CD14-positive monocyte (primary cell): Measurements from ENCODE around the gene ATG7. TPM values are rescaled to one million over a fixed set of nuclear protein-coding genes. Genes with fewer than 3 reads are reported as not detected.
A peak's percentile ranks its signal among the peaks of the same experiment; 100 is the strongest.

Experiments used
- DNase-seq, 3 donors: peaks; one replicate each; pipeline ENCODE4 v3.0.0-alpha.2; 2011 to 2022
- H2AFZ ChIP-seq: 2 replicates; pipeline ENCODE4 v1.6.0; 2012; ENCODE audit warnings: mild to moderate bottlenecking, low read depth, low read length, inconsistent platforms; ENCODE audit not compliant: insufficient read depth, poor library complexity, severe bottlenecking
- H3K27ac ChIP-seq, 2 donors: 1 replicate in 1 of 2; 2 replicates in 1 of 2; pipeline ENCODE4 v1.5.1; 2012 to 2013; ENCODE audit warnings: low read length in 2 of 2, control low read depth in 1 of 2, inconsistent platforms in 1 of 2, low read depth in 1 of 2, mild to moderate bottlenecking in 1 of 2
- H3K27me3 ChIP-seq, 2 donors: one replicate each; pipeline versions ENCODE4 v1.6.0 to v1.6.1; 2011 to 2013; ENCODE audit warnings: low read length in 2 of 2; ENCODE audit not compliant: control insufficient read depth in 2 of 2, insufficient read depth in 2 of 2
- H3K36me3 ChIP-seq, 2 donors: replicated peaks in 1 of 2; 1 replicate in 1 of 2; 2 replicates in 1 of 2; pipeline versions ENCODE4 v1.5.1 to v1.6.1; 2012 to 2013; ENCODE audit warnings: low read length in 2 of 2, control low read depth in 1 of 2, inconsistent platforms in 1 of 2, mild to moderate bottlenecking in 1 of 2; ENCODE audit not compliant: insufficient read depth in 2 of 2, control insufficient read depth in 1 of 2
- H3K4me1 ChIP-seq, 2 donors: 1 replicate in 1 of 2; 2 replicates in 1 of 2; pipeline versions ENCODE4 v1.5.1 to v1.6.1; 2012 to 2013; ENCODE audit warnings: low read length in 2 of 2, control low read depth in 1 of 2, inconsistent platforms in 1 of 2, mild to moderate bottlenecking in 1 of 2, moderate library complexity in 1 of 2; ENCODE audit not compliant: insufficient read depth in 2 of 2, control insufficient read depth in 1 of 2
- H3K4me2 ChIP-seq: replicated peaks from 2 replicates; pipeline ENCODE3; 2012; ENCODE audit warnings: low read length, moderate library complexity, mild to moderate bottlenecking; ENCODE audit not compliant: poor library complexity, severe bottlenecking; ENCODE audit errors: extremely low read depth
- H3K4me3 ChIP-seq, 3 experiments: fragments of 200-600 bp in 1 of 3; sonication (generic) in 1 of 3; replicated peaks in 1 of 3; 1 replicate in 2 of 3; 2 replicates in 1 of 3; pipeline ENCODE4 v1.5.1; 2011 to 2013; ENCODE audit warnings: low read length in 3 of 3, mild to moderate bottlenecking in 3 of 3, control low read depth in 2 of 3, low read depth in 2 of 3, inconsistent platforms in 1 of 3, moderate library complexity in 1 of 3
- H3K79me2 ChIP-seq: 2 replicates; pipeline ENCODE4 v1.6.0; 2012; ENCODE audit warnings: mild to moderate bottlenecking, control low read depth, inconsistent platforms, low read length, moderate library complexity; ENCODE audit not compliant: insufficient read depth
- H3K9ac ChIP-seq: 2 replicates; pipeline ENCODE4 v1.6.0; 2017; ENCODE audit warnings: low read length, mild to moderate bottlenecking; ENCODE audit not compliant: insufficient read depth, poor library complexity, severe bottlenecking
- H3K9me3 ChIP-seq, 2 donors: replicated peaks in 1 of 2; 1 replicate in 1 of 2; 2 replicates in 1 of 2; pipeline versions ENCODE4 v1.5.1 to v1.6.1; 2012 to 2013; ENCODE audit warnings: low read length in 2 of 2, control low read depth in 1 of 2; ENCODE audit not compliant: control insufficient read depth in 1 of 2, insufficient read depth in 1 of 2
- H4K20me1 ChIP-seq: 2 replicates; pipeline ENCODE4 v1.6.0; 2012; ENCODE audit warnings: mild to moderate bottlenecking, low read length, control low read depth, moderate library complexity; ENCODE audit not compliant: insufficient read depth
- H3K27ac Mint-ChIP-seq, 7 donors: one replicate each; pipeline ENCODE4 v1.8.0; 2020; ENCODE audit warnings: mild to moderate bottlenecking in 7 of 7, mixed read lengths in 7 of 7, moderate library complexity in 6 of 7, inconsistent platforms in 2 of 7
- H3K27me3 Mint-ChIP-seq, 3 donors: one replicate each; pipeline ENCODE4 v1.8.0; 2021 to 2022; ENCODE audit warnings: low read depth in 3 of 3, mild to moderate bottlenecking in 3 of 3, mixed read lengths in 3 of 3, moderate library complexity in 3 of 3, inconsistent platforms in 1 of 3
- H3K36me3 Mint-ChIP-seq, 2 donors: one replicate each; pipeline ENCODE4 v1.8.0; 2020; ENCODE audit warnings: mixed read lengths in 2 of 2, inconsistent platforms in 1 of 2, mild to moderate bottlenecking in 1 of 2
- H3K4me1 Mint-ChIP-seq: one replicate; pipeline ENCODE4 v1.8.0; 2020; ENCODE audit warnings: mild to moderate bottlenecking, mixed read lengths
- H3K4me3 Mint-ChIP-seq, 2 donors: one replicate each; pipeline ENCODE4 v1.8.0; 2020; ENCODE audit warnings: mild to moderate bottlenecking in 2 of 2, mixed read lengths in 2 of 2, moderate library complexity in 1 of 2
- H3K9me3 Mint-ChIP-seq, 7 donors: one replicate each; pipeline ENCODE4 v1.8.0; 2020 to 2022; ENCODE audit warnings: mixed read lengths in 7 of 7, mild to moderate bottlenecking in 6 of 7, moderate library complexity in 6 of 7, inconsistent platforms in 2 of 7
- WGBS: methylation state at CpG from one replicate; pipeline ENCODE4 v1.1.5; 2013; ENCODE audit warnings: missing lambda C conversion rate; ENCODE audit not compliant: insufficient coverage; 5-methylcytosine and 5-hydroxymethylcytosine counted together
- intact Hi-C, 2 donors: fragments of 100-400 bp; cut with micrococcal nuclease; formaldehyde crosslinking; loops; one replicate each; pipeline versions ENCODE4 v1.15.0 to v1.15.1; 2023
- polyA plus RNA-seq, 3 donors: library from polyadenylated mRNA; depleted of rRNA in 1 of 3; unstranded in 2 of 3; stranded (reverse) in 1 of 3; fragments of 300-500 nt in 2 of 3; fragments of >200 nt in 1 of 3; fragmentation: Illumina TruSeq in 2 of 3; gene quantifications; 1 replicate in 2 of 3; 2 replicates in 1 of 3; pipeline ENCODE4 v1.2.3, GENCODE V29; 2012 to 2021
- TF ChIP-seq, protein P1 (sequence below): fragments of 200-600 bp; IDR thresholded peaks from one replicate; pipeline ENCODE4 v1.8.0; 2022; ENCODE audit warnings: antibody characterized with exemption, mild to moderate bottlenecking

ATG7 gene
- polyA plus RNA-seq, 3 donors = 57.4 to 101 (median 89.7) TPM

DNA sequence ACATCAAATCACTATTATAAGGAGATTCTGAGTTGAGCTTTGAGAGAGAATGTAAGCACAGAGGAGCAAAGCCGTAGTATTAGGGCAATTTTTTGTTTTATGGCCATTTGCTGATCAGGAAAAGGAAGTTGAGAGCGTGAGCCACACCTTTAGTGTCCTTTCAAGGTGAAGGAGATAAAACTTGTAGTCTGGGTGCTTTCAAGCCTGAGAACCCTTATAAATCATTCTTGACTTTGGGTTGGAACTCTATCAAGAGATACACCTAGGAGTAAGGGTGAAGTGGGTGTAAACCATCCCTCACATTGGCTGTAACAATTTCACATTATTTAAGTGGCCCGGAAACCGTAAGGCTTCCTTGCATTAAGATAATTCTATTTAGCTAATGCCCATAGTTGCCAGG, 122.2 kb downstream of the ATG7 start:
- TF ChIP-seq, protein P1, sequence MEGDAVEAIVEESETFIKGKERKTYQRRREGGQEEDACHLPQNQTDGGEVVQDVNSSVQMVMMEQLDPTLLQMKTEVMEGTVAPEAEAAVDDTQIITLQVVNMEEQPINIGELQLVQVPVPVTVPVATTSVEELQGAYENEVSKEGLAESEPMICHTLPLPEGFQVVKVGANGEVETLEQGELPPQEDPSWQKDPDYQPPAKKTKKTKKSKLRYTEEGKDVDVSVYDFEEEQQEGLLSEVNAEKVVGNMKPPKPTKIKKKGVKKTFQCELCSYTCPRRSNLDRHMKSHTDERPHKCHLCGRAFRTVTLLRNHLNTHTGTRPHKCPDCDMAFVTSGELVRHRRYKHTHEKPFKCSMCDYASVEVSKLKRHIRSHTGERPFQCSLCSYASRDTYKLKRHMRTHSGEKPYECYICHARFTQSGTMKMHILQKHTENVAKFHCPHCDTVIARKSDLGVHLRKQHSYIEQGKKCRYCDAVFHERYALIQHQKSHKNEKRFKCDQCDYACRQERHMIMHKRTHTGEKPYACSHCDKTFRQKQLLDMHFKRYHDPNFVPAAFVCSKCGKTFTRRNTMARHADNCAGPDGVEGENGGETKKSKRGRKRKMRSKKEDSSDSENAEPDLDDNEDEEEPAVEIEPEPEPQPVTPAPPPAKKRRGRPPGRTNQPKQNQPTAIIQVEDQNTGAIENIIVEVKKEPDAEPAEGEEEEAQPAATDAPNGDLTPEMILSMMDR = no peak
- no peak overlapping the region for H2AFZ ChIP-seq
- Mint-ChIP-seq H3K4me1 (peaks cover 2% of the 10 kb centered on the region), H3K36me3 (peaks cover 55 to 71% of the 10 kb centered on the region in 2 donors), H3K4me3 (no peak overlapping the region), H3K27ac (no peak overlapping the region), H3K9me3 (peaks cover 0 to 2% (median 0%) of the 10 kb centered on the region in 7 donors), H3K27me3 (no peaks in the 10 kb centered on the region)
- intact Hi-C loops = no loop called here
- no peak overlapping the region for H3K4me2 ChIP-seq
- WGBS = no CpG with 5 or more reads among the region's 4 CpGs
- peaks cover 71% of the 10 kb centered on the region for H4K20me1 ChIP-seq
- H3K9me3 ChIP-seq = no peaks in the 10 kb centered on the region
- H3K79me2 ChIP-seq = peaks cover 4% of the 10 kb centered on the region
- no peak overlapping the region for H3K27ac ChIP-seq
- no peak overlapping the region for H3K4me3 ChIP-seq
- no peak for DNase-seq
- H3K36me3 ChIP-seq = peaks cover 43 to 83% of the 10 kb centered on the region in 2 donors
- H3K9ac ChIP-seq = no peak overlapping the region
- no peaks in the 10 kb centered on the region for H3K4me1 ChIP-seq
- no peaks in the 10 kb centered on the region for H3K27me3 ChIP-seq

DNA sequence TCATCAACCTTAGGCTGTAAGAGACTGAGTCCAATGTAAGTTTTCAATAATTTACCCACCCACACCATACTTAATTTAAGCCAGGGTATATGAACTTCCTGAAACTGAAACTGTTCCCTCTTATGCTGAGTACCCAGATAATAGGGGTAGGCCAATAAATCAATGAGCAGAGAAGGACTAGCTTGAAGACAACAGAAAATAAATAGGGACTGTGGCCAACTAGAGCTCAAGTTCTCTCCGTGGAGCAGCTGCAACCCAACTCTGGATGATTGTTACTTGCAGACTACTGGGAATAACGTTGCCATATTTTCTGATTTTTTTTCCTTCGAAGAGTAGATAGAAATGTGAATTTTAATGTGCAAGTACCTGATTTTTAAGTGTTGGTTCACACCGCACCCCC, 128.0 kb downstream of the ATG7 start:
- no peaks in the 10 kb centered on the region for H3K4me1 ChIP-seq
- Mint-ChIP-seq H3K36me3 (peaks cover 48 to 80% of the 10 kb centered on the region in 2 donors), H3K9me3 (peaks cover 5 to 17% (median 5%) of the 10 kb centered on the region in 7 donors), H3K4me1 (no peaks in the 10 kb centered on the region), H3K27me3 (no peaks in the 10 kb centered on the region), H3K4me3 (no peak overlapping the region), H3K27ac (peak overlapping the region in 1 of 7 donors; percentile 62)
- H3K4me3 ChIP-seq = no peak overlapping the region
- no peak for DNase-seq
- intact Hi-C loops = no loop called here
- H3K27me3 ChIP-seq = no peaks in the 10 kb centered on the region
- H3K27ac ChIP-seq = no peak overlapping the region
- no peak overlapping the region for H3K4me2 ChIP-seq
- no peaks in the 10 kb centered on the region for H3K79me2 ChIP-seq
- peaks cover 3 to 9% of the 10 kb centered on the region in 2 donors for H3K9me3 ChIP-seq
- H2AFZ ChIP-seq = no peak overlapping the region
- H3K9ac ChIP-seq = no peak overlapping the region
- 100% methylated on average over 1 of the region's 4 CpGs for WGBS
- TF ChIP-seq, protein P1 = no peak
- peaks cover 29 to 82% of the 10 kb centered on the region in 2 donors for H3K36me3 ChIP-seq
- peaks cover 46% of the 10 kb centered on the region for H4K20me1 ChIP-seq
